ENCODE results near the gene TLE4. TPM values are rescaled to one million over a fixed set of nuclear protein-coding genes. Genes with fewer than 3 reads are reported as not detected.

TLE4 gene
- total RNA-seq, 4 donors from 2014 or later, result 26.1 to 85.0 (median 43.0) TPM

- Histone ChIP-seq H3K9me3 (no peaks in the 10 kb centered on the region), H3K4me1 (peaks cover 0 to 7% (median 0%) of the 10 kb centered on the region in 4 donors)
Measured at GRCh38 chr9:79621916-79622575, 50.3 kb downstream of the TLE4 start.

DNA sequence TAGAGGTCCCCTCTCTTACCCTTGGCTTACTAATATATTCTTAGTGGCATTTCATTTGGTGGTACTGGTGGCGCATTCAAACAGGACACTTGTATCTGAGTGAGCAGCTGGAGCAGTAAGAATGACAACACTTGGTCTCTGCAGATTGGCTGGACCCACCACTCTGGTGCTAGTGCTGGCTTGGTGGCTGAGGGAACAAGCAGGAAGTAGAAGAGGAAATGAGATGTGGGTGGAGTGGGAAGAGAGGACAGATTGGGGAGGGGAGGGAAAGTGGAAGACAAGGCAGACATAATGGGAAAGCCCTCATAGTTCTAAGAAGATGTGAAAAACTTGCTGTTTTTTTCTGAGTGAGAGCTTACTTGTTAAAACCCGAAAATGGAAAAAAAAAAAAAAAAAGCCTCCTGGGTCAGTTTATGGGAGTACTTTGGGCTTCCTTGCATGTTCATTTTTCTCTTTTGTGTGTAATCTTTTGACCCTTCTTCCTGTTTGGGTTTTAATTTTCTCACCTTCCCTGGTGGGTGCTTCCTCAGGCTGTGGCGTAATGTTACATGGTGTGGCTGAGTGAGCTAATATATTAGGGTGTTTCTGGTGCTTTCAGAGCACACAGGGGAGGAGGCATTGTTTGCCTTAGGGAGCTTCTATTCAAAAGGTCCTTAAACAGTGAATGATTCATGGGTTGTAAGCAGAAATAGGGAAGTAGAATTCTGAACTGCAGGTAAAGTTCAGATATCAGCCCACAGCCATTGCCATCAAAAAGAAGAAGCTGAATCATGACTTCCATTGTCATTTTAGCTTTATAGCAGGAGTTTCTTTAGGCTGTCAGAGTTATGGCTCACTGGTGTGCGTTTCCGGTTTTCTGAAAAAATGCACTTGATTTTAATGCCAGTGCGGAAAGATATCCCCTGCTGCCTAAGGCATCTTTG lies 52.3 kb downstream of the TLE4 start:
- DNase-seq, result peak in 1 of 3 donors; percentile 63
- no peak overlapping the region for H3K4me3 ChIP-seq
- no peaks in the 10 kb centered on the region for H3K27me3 ChIP-seq
- H3K36me3 ChIP-seq, result no peaks in the 10 kb centered on the region
- H3K9me3 ChIP-seq, result no peaks in the 10 kb centered on the region
- TF ChIP-seq POLR2A (IDR thresholded peaks at IDR 0.05), result no peak
- TF ChIP-seq, protein P1, sequence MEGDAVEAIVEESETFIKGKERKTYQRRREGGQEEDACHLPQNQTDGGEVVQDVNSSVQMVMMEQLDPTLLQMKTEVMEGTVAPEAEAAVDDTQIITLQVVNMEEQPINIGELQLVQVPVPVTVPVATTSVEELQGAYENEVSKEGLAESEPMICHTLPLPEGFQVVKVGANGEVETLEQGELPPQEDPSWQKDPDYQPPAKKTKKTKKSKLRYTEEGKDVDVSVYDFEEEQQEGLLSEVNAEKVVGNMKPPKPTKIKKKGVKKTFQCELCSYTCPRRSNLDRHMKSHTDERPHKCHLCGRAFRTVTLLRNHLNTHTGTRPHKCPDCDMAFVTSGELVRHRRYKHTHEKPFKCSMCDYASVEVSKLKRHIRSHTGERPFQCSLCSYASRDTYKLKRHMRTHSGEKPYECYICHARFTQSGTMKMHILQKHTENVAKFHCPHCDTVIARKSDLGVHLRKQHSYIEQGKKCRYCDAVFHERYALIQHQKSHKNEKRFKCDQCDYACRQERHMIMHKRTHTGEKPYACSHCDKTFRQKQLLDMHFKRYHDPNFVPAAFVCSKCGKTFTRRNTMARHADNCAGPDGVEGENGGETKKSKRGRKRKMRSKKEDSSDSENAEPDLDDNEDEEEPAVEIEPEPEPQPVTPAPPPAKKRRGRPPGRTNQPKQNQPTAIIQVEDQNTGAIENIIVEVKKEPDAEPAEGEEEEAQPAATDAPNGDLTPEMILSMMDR (IDR thresholded peaks at IDR 0.05), result no peak
- peak overlapping the region in 3 of 4 donors; percentile 18 to 46 (median 46) for H3K27ac ChIP-seq
- H3K4me1 ChIP-seq, result no peaks in the 10 kb centered on the region

More at GRCh38 chr9:79621916-79622575, 50.3 kb downstream of the TLE4 start:
- no peaks in the 10 kb centered on the region for H3K36me3 ChIP-seq
- TF ChIP-seq, protein P1 (IDR thresholded peaks at IDR 0.05), result no peak
- no peak for TF ChIP-seq POLR2A (IDR thresholded peaks at IDR 0.05)
- no peak overlapping the region for H3K4me3 ChIP-seq
- DNase-seq, result no peak
- H3K27ac ChIP-seq, result no peak overlapping the region
- H3K27me3 ChIP-seq, result no peaks in the 10 kb centered on the region

DNA sequence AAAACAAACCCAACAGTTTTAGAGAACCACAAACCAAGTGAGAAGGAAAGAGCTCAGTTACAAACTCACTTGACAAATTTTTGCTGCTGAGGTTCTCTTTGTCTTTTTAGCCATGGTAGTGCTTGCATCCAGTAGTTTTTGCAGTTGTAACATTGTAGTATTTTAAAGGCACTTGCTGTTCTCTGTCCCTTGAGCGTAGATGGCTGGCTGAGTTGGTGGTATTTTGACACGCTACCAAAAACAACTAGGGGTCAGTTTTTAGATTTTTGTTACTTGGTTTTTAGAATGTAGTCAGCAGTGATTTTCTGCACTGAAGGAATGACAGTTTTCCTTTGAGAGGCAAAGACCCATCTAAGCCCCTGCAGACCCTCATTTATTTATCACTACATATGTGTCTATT lies 58.0 kb downstream of the TLE4 start:
- Histone ChIP-seq H3K9me3 (no peaks in the 10 kb centered on the region), H3K36me3 (no peaks in the 10 kb centered on the region), H3K27ac (no peak overlapping the region), H3K27me3 (no peaks in the 10 kb centered on the region), H3K4me1 (no peaks in the 10 kb centered on the region), H3K4me3 (no peak overlapping the region)
- TF ChIP-seq, protein P1 (IDR thresholded peaks at IDR 0.05), result no peak
- TF ChIP-seq POLR2A (IDR thresholded peaks at IDR 0.05), result no peak
- no peak for DNase-seq

DNA sequence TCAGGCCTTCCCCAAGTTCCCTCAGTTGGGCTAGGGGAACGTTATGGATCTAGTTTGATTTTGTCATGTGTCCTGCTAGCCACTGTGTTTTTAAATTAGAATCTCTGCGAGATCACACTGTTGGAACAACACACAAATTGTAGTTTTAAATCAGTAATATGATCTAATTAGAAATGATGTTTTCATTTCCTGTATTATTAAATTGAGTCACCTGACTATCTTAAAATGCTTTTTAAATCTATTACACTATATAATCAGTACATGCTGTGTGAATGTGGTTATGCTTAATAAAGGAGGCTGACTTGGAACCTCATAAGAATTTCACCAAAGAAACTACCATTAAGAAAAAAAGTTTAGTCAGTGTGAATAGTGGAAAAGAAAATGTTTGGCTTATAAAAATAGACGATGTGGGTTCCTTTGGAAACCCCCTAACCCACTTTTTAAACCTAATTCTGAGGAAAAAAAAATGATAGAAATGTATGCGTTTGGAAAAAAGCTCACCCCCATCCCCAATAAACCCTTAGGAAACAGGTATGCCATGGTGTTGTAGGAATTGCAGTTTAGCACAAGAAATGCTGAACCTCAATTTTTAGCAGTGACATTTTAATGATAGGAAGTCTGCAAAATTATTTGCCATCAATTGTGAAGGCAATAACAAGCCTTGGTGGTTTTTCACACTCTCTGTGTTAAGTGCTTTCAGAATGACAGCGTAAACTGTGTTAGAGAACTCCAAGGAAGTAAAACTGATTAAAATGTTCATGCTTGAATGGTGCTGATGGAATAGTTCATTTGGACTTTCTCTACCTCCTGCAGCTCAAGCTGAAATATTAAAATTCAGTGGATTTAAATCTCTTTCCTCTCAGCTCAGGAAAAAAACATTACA lies 59.0 kb downstream of the TLE4 start:
- TF ChIP-seq POLR2A (IDR thresholded peaks at IDR 0.05), result no peak
- TF ChIP-seq, protein P1 (IDR thresholded peaks at IDR 0.05), result no peak
- no peaks in the 10 kb centered on the region for H3K36me3 ChIP-seq
- no peak overlapping the region for H3K27ac ChIP-seq
- H3K9me3 ChIP-seq, result no peaks in the 10 kb centered on the region
- no peaks in the 10 kb centered on the region for H3K4me1 ChIP-seq
- no peak overlapping the region for H3K4me3 ChIP-seq
- H3K27me3 ChIP-seq, result no peaks in the 10 kb centered on the region
- DNase-seq, result no peak

- no peaks in the 10 kb centered on the region for H3K36me3 ChIP-seq
- H3K9me3 ChIP-seq, result no peaks in the 10 kb centered on the region
- H3K4me3 ChIP-seq, result no peak overlapping the region
- H3K27ac ChIP-seq, result no peak overlapping the region
- no peaks in the 10 kb centered on the region for H3K27me3 ChIP-seq
- no peaks in the 10 kb centered on the region for H3K4me1 ChIP-seq
- TF ChIP-seq, protein P1 (IDR thresholded peaks at IDR 0.05), result no peak
- no peak for TF ChIP-seq POLR2A (IDR thresholded peaks at IDR 0.05)
- no peak for DNase-seq
Measured at GRCh38 chr9:79632060-79632459, 60.3 kb downstream of the TLE4 start.

Data from Peyer's patch (tissue), 4 donors.